Stimulated activated CD8-positive, alpha-beta memory T cell treated with anti-CD3 and anti-CD28 coated beads, Interleukin-15, amount 100 ng/mL, for 1 hour (primary cell): ENCODE data around the gene APOLD1.
A peak's percentile ranks its signal among the peaks of the same experiment; 100 is the strongest.
"Not testable (repeated sequence)": the region's sequence is repeated elsewhere in the genome, so short reads cannot be mapped to it uniquely, and the experiment has no call there.

Experiments used
- DNase-seq: peaks from one replicate; pipeline ENCODE4 v3.0.0-alpha.2; 2020; ENCODE audit warnings: low read depth

The APOLD1 gene

DNA sequence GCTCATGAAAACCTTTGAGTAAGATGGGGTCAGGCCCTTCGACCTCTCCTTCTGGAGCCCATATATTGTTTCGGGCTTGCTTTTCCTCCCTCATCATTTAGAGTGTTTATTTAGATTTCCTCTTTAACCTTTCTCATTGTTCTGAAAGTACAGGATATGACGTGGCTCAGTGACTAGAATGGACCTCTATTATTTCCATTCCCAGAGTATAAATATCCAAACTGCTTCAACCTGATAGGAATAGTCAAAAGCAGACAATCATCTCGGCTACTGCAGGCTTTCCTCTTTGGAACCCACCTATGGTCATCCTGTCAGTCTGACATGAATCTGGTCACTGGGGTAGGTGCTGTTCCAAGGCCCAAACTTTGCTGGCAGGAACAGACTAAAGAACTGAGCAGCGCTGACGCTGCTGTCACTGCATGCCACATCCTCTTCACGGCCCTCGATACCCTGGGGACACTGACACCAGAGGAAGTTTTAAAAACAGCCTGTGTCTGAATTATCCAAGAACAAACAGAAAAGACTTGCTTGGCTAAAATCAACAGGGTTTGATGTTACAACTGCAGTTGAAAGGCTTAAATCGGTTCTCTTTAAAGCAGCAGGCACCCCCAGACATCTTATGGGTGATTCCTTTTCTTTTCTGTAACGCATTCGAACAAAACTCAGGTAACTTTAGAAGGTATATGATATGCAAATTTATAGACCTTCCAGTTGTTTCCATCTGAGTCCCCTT, 22.7 kb downstream of the APOLD1 start:
- peak; percentile 21 for DNase-seq

DNA sequence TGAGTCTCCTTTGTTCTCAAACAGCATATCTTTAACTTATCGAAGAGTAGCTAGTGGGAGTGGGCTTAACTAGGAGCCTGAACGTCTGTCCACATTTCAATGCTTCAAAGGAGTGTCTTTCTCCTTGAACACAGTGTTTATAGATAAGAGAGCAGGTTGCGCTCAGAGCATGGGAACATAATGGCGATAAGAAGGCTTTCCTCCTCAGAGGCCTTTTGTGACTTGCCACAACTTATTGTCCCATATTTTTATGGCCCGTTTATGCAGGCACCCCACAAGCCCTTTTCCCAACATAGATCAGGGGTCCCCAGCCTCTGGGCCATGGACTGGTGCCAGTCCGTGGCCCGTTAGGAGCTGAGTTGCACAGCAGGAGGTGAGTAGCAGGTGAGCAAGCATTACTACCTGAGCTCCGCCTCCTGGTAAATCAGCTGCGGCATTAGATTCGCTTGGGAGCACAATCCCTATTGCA, 25.1 kb downstream of the APOLD1 start:
- DNase-seq: no peak

GRCh38 chr12:12811343-12811742, 25.9 kb downstream of the APOLD1 start:
- DNase-seq: no peak

- DNase-seq: no peak
Measured at GRCh38 chr12:12812174-12812573, 26.7 kb downstream of the APOLD1 start.

- no peak for DNase-seq
Measured at GRCh38 chr12:12812618-12813119, 27.2 kb downstream of the APOLD1 start.

DNA sequence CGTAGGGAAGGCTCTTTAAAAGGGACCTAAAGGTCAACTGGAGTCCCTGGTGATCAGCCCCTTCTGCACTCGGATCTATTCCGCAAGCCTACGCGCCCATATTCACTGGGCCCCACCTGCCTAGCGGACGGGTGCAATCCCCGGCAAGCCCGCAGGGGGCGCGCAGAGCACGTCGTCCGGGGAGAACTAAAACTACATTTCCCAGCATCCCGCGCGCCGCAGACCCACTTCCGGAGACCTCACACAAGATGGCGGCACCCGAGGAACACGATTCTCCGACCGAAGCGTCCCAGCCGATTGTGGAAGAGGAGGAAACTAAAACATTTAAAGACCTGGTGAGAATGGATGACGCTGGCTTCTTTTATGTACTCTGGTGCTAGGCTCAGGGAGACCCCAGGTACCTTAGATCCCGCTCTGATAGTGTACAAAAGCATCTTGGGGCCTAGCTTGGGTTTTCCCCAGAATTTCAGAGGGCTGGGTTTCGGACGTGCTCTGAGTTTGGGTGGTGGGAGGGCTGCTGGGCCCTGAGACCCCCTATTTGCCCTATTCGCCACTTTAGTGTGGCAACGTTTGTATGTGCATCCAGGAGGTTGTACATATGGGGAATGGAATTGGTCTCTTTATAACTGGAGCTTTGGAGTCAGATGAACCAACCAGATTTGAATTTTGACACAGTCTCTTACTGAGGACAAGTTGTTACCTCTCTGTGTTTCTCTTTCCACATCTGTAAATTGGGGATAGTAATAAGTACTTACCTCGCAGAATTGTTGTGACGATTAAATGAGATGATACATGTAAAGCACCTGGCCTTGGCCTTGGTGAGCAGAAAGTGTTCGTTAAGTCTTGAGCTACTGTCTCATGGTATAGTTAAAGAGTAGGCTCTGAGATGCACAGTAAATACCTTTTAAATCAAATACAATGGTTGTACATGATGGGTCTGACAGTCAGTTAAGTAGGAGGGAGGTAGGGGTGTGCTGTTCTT, 28.0 kb downstream of the APOLD1 start, which contains the start of gene DDX47:
DDX47 (plus strand) TSS at position 227 of the 982 bp plus-strand sequence; CDS start at position 249, 22 bp downstream.
- peak; percentile 96 for DNase-seq

GRCh38 chr12:12817616-12818015, 32.2 kb downstream of the APOLD1 start:
- no peak for DNase-seq

GRCh38 chr12:12818701-12819100, 33.2 kb downstream of the APOLD1 start:
- DNase-seq: no peak

DNA sequence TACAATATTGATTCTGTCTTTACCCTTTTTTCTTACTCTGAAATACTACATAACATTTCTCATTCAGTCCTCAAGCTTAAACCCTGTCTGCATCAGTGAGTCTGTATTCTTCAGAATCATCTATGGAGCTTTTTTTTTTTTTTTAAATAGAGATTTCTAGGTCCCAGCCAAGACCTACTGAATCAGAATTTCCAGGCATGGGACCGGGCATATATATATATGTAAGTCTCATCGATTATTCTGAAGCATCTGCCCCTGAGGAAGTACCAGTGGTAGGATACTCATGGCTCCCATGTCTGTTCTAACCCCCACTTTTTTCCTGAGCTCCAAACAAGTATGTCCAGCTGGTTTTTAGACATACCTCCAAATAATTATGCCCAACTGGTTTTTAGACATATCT, 33.8 kb downstream of the APOLD1 start:
- DNase-seq: no peak

GRCh38 chr12:12819752-12820311, 34.4 kb downstream of the APOLD1 start:
- no peak for DNase-seq

DNA sequence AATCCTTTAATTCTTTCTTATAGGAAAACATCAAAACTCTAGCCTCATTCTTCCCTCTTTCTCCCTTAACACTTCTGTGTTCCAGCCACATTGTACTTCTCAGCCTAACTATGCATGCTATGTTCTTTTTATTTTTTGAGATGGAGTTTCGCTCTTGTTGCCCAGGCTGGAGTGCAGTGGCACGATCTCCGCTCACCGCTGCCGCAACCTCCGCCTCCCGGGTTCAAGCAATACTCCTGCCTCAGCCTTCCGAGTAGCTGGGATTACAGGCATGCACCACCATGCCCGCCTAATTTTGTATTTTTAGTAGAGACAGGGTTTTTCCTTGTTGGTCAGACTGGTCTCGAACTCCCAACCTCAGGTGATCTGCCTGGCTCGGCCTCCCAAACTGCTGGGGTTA, 34.9 kb downstream of the APOLD1 start:
- not testable (repeated sequence) for DNase-seq

DNA sequence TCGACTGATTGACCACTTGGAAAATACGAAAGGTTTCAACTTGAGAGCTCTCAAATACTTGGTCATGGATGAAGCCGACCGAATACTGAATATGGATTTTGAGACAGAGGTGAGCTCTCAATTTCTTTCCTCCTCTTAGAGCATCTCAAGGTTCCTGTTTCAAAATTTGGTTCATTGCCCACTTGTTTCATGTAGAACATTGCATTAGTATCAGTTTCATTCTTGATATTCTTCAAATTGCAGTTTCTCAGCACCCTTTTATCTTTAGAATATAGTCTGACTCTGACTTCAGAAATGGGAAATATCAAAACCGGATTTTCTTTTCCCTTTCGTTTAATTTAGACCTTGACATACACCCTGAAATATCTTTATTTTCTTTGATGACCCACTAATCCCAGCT, 36.5 kb downstream of the APOLD1 start:
- DNase-seq: no peak

- no peak for DNase-seq
Measured at GRCh38 chr12:12822886-12823285, 37.4 kb downstream of the APOLD1 start.

DNA sequence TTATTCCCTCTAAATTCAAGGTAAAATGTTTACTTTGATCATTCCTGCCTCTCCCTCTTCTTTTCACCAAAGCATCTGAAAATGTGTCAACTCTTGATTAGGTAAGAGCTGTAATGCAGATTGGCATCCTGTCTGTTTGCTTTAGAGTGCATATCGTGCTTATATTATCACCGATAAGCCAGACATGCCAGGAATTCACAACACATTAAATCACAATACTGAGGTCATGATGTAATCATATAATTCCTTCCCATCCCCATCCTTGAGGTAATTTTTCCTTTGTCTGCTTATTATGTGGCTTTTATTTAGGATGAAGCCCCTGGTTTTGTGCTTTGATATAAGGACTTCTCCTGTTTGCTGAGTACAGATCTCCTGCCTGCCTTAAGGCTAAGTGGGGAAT, 37.8 kb downstream of the APOLD1 start:
- no peak for DNase-seq

GRCh38 chr12:12823811-12824210, 38.4 kb downstream of the APOLD1 start:
- DNase-seq: no peak

- no peak for DNase-seq
Measured at GRCh38 chr12:12835378-12836146, 50.1 kb downstream of the APOLD1 start.

- no peak for DNase-seq
Measured at GRCh38 chr12:12836571-12836970, 51.1 kb downstream of the APOLD1 start.

GRCh38 chr12:12837025-12837812, 51.8 kb downstream of the APOLD1 start:
- DNase-seq: no peak

DNA sequence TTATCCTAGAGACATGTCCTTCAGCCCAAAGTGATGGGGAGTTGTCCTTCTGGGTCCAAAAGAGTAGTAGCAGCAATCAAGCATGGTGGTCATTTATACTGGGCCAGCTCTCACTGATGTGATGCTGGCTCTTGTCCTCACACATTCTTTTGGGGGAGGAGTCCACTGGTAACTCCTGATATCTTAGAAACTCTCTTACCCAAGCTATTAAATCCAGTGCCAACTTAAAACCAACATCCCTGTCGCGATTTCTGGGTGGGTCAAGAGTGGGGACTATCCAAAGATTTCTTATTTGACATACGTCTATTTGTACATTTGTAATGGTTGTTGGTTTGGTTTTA, 52.3 kb downstream of the APOLD1 start:
- no peak for DNase-seq

- no peak for DNase-seq
Measured at GRCh38 chr12:12839003-12839395, 53.5 kb downstream of the APOLD1 start.

DNA sequence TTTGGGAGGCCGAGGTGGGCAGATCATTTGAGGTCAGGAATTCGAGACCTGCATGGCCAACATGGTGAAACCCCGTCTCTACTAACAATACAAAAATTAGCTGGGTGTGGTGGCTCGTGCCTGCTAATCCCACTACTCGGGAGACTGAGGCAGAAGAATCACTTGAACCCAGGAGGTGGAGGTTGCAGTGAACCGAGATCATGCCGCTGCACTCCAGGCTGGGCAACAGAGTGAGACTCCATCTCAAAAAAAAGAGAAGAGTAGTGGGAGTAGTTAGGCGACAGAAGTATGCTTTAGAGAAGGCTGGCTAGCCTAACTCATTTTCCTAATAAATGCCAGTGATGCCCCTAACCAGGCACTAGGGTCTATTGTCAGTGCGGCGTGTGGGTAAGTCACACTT, 54.0 kb downstream of the APOLD1 start:
- DNase-seq: not testable (repeated sequence)
